ENCODE results near the gene ROR1. TPM values are rescaled to one million over a fixed set of nuclear protein-coding genes. Genes with fewer than 3 reads are reported as not detected.
"Not testable (repeated sequence)": the region's sequence is repeated elsewhere in the genome, so short reads cannot be mapped to it uniquely, and the experiment has no call there.

ROR1 gene
- total RNA-seq, 2 experiments from 2014 or later: not detected

DNA sequence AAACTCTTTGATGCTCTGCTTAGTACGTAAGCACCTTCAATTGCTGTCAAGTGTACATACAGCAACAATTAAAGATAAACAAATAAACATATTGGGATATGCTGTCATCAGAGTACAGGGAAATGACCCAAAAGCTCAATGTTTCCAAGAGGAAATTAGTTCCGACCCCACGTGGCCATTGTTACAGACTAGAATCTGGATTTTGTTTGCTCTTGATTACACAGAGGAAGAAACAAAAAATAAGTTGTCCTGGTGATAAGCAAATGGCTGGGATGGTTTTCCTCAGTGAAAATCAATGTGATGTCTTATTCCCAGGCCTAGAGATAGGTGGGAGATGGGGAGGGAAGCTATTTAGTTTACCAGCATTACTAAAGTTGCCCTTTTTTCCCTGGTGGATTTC, 316.6 kb downstream of the ROR1 start:
- Mint-ChIP-seq H3K36me3 (ENCODE audit: low read depth) (no peaks in the 10 kb centered on the region), H3K4me1 (ENCODE audit: low read depth) (no peaks in the 10 kb centered on the region), H3K27ac (no peak overlapping the region), H3K9me3 (ENCODE audit: insufficient read depth) (no peaks in the 10 kb centered on the region), H3K4me3 (no peak overlapping the region), H3K27me3 (ENCODE audit: low read depth) (peaks cover 3% of the 10 kb centered on the region)
- ChIA-PET CTCF (no interaction called here), POLR2A (no interaction called here)
- no peak for DNase-seq
- ATAC-seq: no peak

DNA sequence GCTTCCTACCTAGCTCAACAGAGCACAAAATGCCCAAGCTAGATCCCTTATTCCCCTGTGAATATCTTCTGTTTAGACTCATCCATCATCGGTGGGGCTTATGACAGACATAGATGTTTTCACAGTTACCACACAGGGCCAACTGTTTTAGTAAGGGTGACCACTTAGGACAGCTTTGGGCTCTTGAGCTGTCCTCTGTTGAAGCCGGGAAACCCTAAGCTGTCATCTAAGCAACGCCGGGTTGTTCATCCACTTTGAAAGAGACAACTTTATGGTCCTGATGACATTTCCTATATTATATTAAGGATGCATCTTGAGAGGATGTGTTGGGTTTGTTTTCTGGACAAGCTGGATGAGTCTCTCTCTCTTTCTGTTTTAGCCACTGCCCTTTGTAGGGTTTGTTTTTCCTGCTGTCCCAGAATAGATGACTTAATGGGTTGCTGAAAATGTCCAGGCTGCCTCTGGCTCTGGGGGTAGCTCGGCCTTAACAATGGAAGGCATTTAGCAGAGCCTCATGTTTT, 319.1 kb downstream of the ROR1 start:
- H3K4me1 Mint-ChIP-seq (ENCODE audit: low read depth): no peaks in the 10 kb centered on the region
- H3K9me3 Mint-ChIP-seq (ENCODE audit: insufficient read depth): no peaks in the 10 kb centered on the region
- no peak for DNase-seq
- no peak for ATAC-seq
- H3K27ac Mint-ChIP-seq: no peak overlapping the region
- no peak overlapping the region for H3K4me3 Mint-ChIP-seq
- H3K27me3 Mint-ChIP-seq (ENCODE audit: low read depth): peaks cover 7% of the 10 kb centered on the region
- no peaks in the 10 kb centered on the region for H3K36me3 Mint-ChIP-seq (ENCODE audit: low read depth)
- ChIA-PET POLR2A (no interaction called here), CTCF (no interaction called here)

DNA sequence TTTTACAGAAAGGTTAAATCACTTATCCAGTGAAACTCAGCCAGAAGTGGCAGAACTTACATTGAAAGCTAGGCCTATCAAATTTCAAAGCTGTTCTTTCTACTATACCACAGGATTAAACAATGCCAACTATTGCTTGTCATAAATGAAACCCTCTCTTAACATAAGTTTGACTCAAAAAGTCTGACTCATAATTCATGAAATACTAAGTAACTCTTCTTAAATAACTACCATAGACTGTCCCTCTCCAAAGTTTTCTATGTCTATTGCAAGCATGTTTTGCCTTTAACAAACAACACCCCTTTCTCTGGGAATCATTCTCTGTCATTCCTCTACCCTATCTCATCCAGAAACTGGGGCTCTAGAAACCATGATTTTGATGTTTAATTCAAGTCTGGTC, 320.1 kb downstream of the ROR1 start:
- Mint-ChIP-seq H3K36me3 (ENCODE audit: low read depth) (no peaks in the 10 kb centered on the region), H3K27me3 (ENCODE audit: low read depth) (peaks cover 7% of the 10 kb centered on the region), H3K9me3 (ENCODE audit: insufficient read depth) (no peaks in the 10 kb centered on the region), H3K4me3 (no peak overlapping the region), H3K4me1 (ENCODE audit: low read depth) (no peaks in the 10 kb centered on the region), H3K27ac (no peak overlapping the region)
- ChIA-PET CTCF (no interaction called here), POLR2A (no interaction called here)
- DNase-seq (no peak), ATAC-seq (no peak)

DNA sequence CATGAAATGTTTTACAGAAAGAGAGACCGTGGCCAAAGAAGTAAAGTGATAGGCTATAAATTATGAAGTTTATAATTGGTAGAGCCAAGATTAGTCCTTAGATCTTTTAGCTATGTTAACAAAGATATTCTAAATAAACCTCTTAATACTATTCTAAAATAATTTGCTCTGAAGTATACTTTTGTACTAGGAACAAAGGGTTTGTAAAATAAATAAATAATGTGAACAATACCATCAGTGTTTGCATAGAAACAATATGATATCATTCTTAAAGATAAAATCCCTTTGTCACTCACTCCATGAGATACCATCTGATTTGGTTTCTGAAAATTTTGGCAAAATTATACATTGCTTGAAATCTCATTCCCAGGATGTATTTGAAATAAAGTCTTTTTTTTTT, 322.0 kb downstream of the ROR1 start:
- Mint-ChIP-seq H3K27ac (no peak overlapping the region), H3K9me3 (ENCODE audit: insufficient read depth) (no peaks in the 10 kb centered on the region), H3K4me3 (no peak overlapping the region), H3K36me3 (ENCODE audit: low read depth) (no peaks in the 10 kb centered on the region), H3K4me1 (ENCODE audit: low read depth) (no peaks in the 10 kb centered on the region), H3K27me3 (ENCODE audit: low read depth) (peaks cover 7% of the 10 kb centered on the region)
- POLR2A ChIA-PET: no interaction called here
- ATAC-seq (no peak), DNase-seq (no peak)
- CTCF ChIA-PET: no interaction called here

DNA sequence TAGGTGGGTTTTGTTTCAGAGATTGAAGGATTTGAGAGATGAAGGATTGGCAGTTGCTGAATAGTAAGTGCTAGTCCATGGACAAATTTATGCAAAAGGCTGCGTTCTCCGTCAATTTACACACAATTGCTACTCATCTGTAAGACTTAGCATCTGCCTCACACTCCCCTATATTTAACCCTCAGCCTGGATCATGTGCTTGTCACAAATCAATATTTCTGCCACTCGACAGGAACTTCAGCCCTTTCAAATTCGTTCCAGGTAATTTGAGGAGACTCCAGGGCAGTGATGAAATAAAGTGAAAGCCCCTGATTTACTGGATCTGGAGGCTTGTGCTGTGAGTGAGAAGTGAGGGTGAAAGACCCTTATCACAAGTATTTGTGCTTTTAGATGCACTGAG, 324.0 kb downstream of the ROR1 start:
- no peak overlapping the region for H3K4me3 Mint-ChIP-seq
- no peaks in the 10 kb centered on the region for H3K36me3 Mint-ChIP-seq (ENCODE audit: low read depth)
- ChIA-PET POLR2A (interaction anchor here (0.7 kb wide), 1 partner anchor 13 kb away, joined by 4 read pairs; no protein-coding TSS in a partner anchor), CTCF (no interaction called here)
- no peak overlapping the region for H3K27ac Mint-ChIP-seq
- peaks cover 4% of the 10 kb centered on the region for H3K27me3 Mint-ChIP-seq (ENCODE audit: low read depth)
- DNase-seq: no peak
- H3K9me3 Mint-ChIP-seq (ENCODE audit: insufficient read depth): no peaks in the 10 kb centered on the region
- no peaks in the 10 kb centered on the region for H3K4me1 Mint-ChIP-seq (ENCODE audit: low read depth)
- no peak for ATAC-seq

DNA sequence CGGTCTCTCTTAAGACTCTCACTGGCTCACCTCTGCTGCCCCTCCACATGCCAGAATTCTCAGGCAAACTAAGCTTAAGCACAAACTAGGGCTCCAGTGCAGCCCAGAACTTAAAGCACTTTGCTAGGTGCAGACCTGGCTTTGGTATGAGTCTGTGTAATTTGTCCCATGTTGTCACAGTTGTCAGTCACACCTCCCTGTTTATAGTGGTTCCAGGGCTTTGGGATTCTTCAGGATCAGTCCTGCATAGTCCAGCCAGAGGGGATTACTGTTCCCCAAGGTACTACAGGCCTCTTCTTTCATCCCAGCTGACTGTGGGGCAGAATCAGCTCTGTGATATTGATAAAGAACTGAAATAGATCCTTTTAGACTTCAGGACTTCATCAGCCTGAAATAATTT, 324.6 kb downstream of the ROR1 start:
- no peaks in the 10 kb centered on the region for H3K36me3 Mint-ChIP-seq (ENCODE audit: low read depth)
- H3K9me3 Mint-ChIP-seq (ENCODE audit: insufficient read depth): no peaks in the 10 kb centered on the region
- H3K4me3 Mint-ChIP-seq: no peak overlapping the region
- no peaks in the 10 kb centered on the region for H3K4me1 Mint-ChIP-seq (ENCODE audit: low read depth)
- ChIA-PET CTCF (no interaction called here), POLR2A (no interaction called here)
- no peak for DNase-seq
- no peak for ATAC-seq
- H3K27ac Mint-ChIP-seq: no peak overlapping the region
- H3K27me3 Mint-ChIP-seq (ENCODE audit: low read depth): peaks cover 4% of the 10 kb centered on the region

DNA sequence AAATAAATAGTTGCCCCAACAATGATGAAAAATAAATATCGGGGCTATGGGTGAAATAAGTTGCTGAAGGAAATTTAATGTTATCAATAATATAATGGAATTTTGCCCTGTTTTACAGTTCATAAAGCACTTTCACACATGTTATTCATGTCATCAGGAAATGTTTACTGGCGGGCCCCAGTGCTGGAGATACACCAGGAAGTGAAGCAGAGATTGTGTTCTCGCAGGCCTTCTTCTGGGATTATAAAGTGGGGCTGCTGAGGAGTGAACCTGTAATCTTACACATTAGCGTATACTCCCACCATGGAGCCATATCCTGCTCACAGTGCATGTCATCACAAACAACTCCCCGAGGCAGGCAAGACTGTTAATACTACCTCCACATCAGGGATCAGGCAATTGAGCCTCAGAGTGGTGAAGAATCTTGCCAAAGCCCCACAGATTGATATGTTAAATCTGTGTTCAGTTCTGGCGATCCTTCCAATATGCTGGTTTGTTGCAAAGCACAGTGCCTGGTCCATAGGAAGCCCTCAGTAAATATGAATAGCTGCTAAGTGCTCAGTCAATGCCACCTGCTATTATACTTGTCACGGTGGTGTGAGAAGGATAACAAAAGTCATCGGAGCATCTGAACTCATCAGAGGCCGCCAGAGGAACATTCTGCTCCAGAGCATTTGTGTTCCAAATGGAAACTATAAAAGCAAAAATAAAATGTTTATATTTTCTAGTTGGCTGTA, 325.2 kb downstream of the ROR1 start:
- CTCF ChIA-PET: no interaction called here
- no peak overlapping the region for H3K27ac Mint-ChIP-seq
- ATAC-seq (no peak), DNase-seq (no peak)
- no peak overlapping the region for H3K4me3 Mint-ChIP-seq
- no peaks in the 10 kb centered on the region for H3K9me3 Mint-ChIP-seq (ENCODE audit: insufficient read depth)
- POLR2A ChIA-PET: no interaction called here
- H3K27me3 Mint-ChIP-seq (ENCODE audit: low read depth): peaks cover 4% of the 10 kb centered on the region
- no peaks in the 10 kb centered on the region for H3K36me3 Mint-ChIP-seq (ENCODE audit: low read depth)
- H3K4me1 Mint-ChIP-seq (ENCODE audit: low read depth): no peaks in the 10 kb centered on the region

DNA sequence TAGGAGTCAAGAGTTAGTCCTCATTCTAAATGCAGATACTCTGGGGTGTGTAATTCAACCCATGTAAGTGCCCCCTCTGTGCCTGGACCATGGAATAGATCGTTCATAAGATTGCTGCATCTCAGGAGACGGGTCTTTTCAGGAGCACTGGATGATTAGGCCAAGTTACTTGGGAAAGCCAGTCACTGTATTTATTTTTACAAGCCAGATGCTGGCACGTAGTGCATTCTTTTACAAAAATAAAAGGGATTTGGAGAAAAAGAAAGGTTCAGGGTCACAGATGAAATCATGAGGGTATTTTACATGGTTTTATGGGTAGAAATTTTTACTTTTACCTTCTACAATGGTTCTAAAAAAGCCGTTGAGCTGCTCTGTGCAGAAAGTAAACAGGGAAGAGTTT, 327.0 kb downstream of the ROR1 start:
- Mint-ChIP-seq H3K36me3 (ENCODE audit: low read depth) (no peaks in the 10 kb centered on the region), H3K9me3 (ENCODE audit: insufficient read depth) (no peaks in the 10 kb centered on the region), H3K27me3 (ENCODE audit: low read depth) (peaks cover 4% of the 10 kb centered on the region), H3K4me3 (no peak overlapping the region), H3K4me1 (ENCODE audit: low read depth) (no peaks in the 10 kb centered on the region), H3K27ac (no peak overlapping the region)
- ATAC-seq (no peak), DNase-seq (no peak)
- POLR2A ChIA-PET: no interaction called here
- CTCF ChIA-PET: no interaction called here

DNA sequence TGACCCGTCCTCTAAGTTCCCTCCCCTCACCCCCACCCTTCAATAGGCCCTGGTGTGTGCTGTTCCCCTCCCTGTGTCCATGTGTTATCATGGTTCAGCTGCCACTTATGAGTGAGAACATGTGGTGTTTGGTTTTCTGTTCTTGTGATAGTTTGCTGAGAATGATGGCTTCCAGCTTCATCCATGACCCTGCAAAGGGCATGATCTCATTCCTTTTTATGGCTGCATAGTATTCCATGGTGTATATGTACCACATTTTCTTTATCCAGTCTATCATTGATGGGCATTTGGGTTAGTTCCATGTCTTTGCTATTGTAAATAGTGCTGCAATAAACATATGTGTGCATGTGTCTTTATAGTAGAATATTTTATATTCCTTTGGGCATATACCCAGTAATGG, 330.8 kb downstream of the ROR1 start:
- H3K4me1 Mint-ChIP-seq (ENCODE audit: low read depth); H3K36me3 Mint-ChIP-seq (ENCODE audit: low read depth); ATAC-seq; H3K4me3 Mint-ChIP-seq; CTCF ChIA-PET; H3K9me3 Mint-ChIP-seq (ENCODE audit: insufficient read depth); POLR2A ChIA-PET; DNase-seq; H3K27ac Mint-ChIP-seq; H3K27me3 Mint-ChIP-seq (ENCODE audit: low read depth): not testable (repeated sequence)

DNA sequence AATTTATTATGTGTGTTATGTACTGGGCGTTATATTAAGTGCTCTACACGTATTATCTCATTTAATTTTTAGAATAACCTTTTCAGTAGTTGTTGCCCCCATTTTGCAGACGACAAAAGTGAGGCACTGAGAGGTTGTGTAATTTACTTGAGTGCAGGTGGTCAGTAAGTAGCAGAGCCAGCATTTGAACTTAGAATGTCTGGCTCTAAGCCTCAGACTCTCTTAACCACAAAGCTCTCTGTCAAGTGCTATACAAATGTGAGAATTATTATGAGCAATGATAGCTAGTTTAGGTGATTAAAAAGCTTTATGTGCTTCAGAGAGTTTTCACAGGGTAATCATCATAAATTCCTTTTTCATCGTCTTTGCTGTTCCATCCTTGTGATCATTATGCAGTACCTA, 333.3 kb downstream of the ROR1 start:
- no peaks in the 10 kb centered on the region for H3K9me3 Mint-ChIP-seq (ENCODE audit: insufficient read depth)
- H3K27ac Mint-ChIP-seq: no peak overlapping the region
- H3K27me3 Mint-ChIP-seq (ENCODE audit: low read depth): peaks cover 3% of the 10 kb centered on the region
- no peak overlapping the region for H3K4me3 Mint-ChIP-seq
- no peak for ATAC-seq
- no peak for DNase-seq
- H3K36me3 Mint-ChIP-seq (ENCODE audit: low read depth): no peaks in the 10 kb centered on the region
- ChIA-PET POLR2A (no interaction called here), CTCF (interaction anchor here (0.9 kb wide), 1 partner anchor 27 kb away, joined by 3 read pairs; no protein-coding TSS in a partner anchor)
- no peaks in the 10 kb centered on the region for H3K4me1 Mint-ChIP-seq (ENCODE audit: low read depth)

DNA sequence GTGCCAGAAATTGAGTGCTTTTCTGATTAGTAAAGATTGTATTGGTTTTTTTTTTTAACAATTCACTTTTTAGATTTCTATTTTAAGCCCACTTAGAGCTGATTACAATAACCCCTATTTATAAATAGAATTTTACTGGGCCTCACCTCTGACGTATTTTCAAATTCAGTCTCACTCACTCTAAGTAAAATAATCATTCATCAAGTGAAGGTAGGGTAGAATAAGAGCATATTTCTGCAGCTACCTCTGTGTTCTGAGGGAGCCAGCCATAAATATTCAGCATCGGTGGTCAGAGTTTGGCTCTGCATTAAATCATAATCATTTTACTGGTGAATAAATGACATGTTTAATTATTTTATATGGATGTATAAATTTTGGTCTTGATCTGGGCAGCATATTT, 333.8 kb downstream of the ROR1 start:
- no peaks in the 10 kb centered on the region for H3K36me3 Mint-ChIP-seq (ENCODE audit: low read depth)
- peaks cover 3% of the 10 kb centered on the region for H3K27me3 Mint-ChIP-seq (ENCODE audit: low read depth)
- no peak overlapping the region for H3K4me3 Mint-ChIP-seq
- POLR2A ChIA-PET: interaction anchor here (0.6 kb wide), 1 partner anchor 238 kb away, joined by 3 read pairs; no protein-coding TSS in a partner anchor
- no peak overlapping the region for H3K27ac Mint-ChIP-seq
- DNase-seq (no peak), ATAC-seq (no peak)
- no peaks in the 10 kb centered on the region for H3K4me1 Mint-ChIP-seq (ENCODE audit: low read depth)
- CTCF ChIA-PET: interaction anchor here (0.9 kb wide), 1 partner anchor 26 kb away, joined by 3 read pairs; no protein-coding TSS in a partner anchor
- H3K9me3 Mint-ChIP-seq (ENCODE audit: insufficient read depth): no peaks in the 10 kb centered on the region

DNA sequence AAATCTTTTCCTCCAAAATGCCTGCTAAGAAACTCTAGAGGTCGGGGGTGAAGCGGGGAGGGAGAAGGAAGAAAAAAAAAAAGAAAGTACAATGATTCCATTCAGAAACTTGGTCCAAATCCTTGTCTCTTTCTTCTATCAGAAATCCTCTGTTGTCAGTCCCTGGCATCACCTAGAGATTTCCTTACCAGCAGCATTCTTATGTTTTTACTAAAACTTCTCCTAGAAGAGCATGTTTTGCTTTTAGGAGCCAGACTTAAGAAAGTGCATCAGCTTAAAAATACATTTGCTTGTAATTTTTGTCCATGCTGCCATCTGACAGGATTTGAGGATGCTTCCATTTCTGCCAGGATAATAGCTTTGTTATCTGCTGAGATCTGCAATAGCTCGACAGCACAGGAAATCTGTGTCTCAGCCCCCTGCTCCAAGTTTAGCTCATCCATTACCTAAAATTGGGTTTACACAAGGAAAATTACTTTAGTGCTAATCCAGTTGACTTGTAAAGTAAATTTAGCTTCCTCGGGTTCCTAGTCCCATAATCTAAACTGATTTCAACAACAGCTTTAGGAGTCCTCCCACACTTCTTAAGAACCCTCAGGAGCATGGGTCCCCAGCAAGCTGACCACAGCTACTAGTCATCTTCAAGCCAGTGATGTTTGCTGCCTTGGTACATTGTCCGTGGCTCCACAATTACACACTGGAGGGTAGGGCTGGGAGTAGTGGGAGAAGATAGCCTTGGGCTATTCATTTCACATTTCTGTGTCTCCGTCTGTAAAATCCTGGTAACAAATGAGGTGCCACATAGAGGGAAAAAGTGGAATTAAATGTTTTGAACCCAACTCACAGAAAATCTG, 337.3 kb downstream of the ROR1 start:
- Mint-ChIP-seq H3K4me3 (no peak overlapping the region), H3K27ac (no peak overlapping the region), H3K27me3 (ENCODE audit: low read depth) (peaks cover 3% of the 10 kb centered on the region), H3K4me1 (ENCODE audit: low read depth) (no peaks in the 10 kb centered on the region), H3K9me3 (ENCODE audit: insufficient read depth) (no peaks in the 10 kb centered on the region), H3K36me3 (ENCODE audit: low read depth) (no peaks in the 10 kb centered on the region)
- ChIA-PET POLR2A (no interaction called here), CTCF (interaction anchor here (0.8 kb wide), 1 partner anchor 26 kb away, joined by 3 read pairs; no protein-coding TSS in a partner anchor)
- DNase-seq: no peak
- ATAC-seq: no peak

Measured in activated CD8-positive, alpha-beta T cell treated with anti-CD3 and anti-CD28 coated beads, Interleukin-2, amount 10 ng/mL, durations not matched to agents 7 days and 5 days (primary cell).